Esophagus muscularis mucosa (tissue), 4 donors: Measurements from ENCODE around the gene GSDME. TPM values are rescaled to one million over a fixed set of nuclear protein-coding genes. Genes with fewer than 3 reads are reported as not detected.

ENCODE experiments used
- DNase-seq: peaks from one replicate; pipeline ENCODE4 v3.0.0-alpha.2; 2017; ENCODE audit errors: extremely low spot score
- H3K27ac ChIP-seq, 4 donors: fragments of 200-600 bp; sonication (generic); replicated peaks in 1 of 4; 1 replicate in 3 of 4; 2 replicates in 1 of 4; pipeline ENCODE4 v1.5.1; 2016 to 2019; ENCODE audit warnings: mild to moderate bottlenecking in 1 of 4
- H3K27me3 ChIP-seq, 4 donors: fragments of 200-600 bp; sonication (generic); one replicate each; pipeline versions ENCODE4 v1.5.1 to v1.6.0; 2016 to 2019
- H3K36me3 ChIP-seq, 4 donors: fragments of 200-600 bp; sonication (generic); one replicate each; pipeline ENCODE4 v1.5.1; 2016 to 2019
- H3K4me1 ChIP-seq, 4 donors: fragments of 200-600 bp; sonication (generic); one replicate each; pipeline ENCODE4 v1.5.1; 2016 to 2019
- H3K4me3 ChIP-seq, 4 donors: fragments of 200-600 bp; sonication (generic); 1 replicate in 2 of 4; 2 replicates in 2 of 4; pipeline ENCODE4 v1.5.1; 2016 to 2019; ENCODE audit warnings: mild to moderate bottlenecking in 4 of 4, moderate library complexity in 1 of 4
- H3K9me3 ChIP-seq, 4 donors: fragments of 200-600 bp; sonication (generic); 1 replicate in 3 of 4; 2 replicates in 1 of 4; pipeline ENCODE4 v1.5.1; 2016 to 2019
- EP300 ChIP-seq: sonication (generic); formaldehyde crosslinking; IDR thresholded peaks from one replicate; pipeline ENCODE4 v1.6.1; 2017; ENCODE audit warnings: antibody characterized with exemption
- POLR2A ChIP-seq: fragments of 450-650 bp; IDR thresholded peaks from one replicate; pipeline ENCODE4 v1.6.1; 2017; ENCODE audit warnings: antibody characterized with exemption, moderate library complexity, mild to moderate bottlenecking, low read depth
- POLR2AphosphoS5 ChIP-seq, 2 donors: sonication (generic); formaldehyde crosslinking; IDR thresholded peaks; one replicate each; pipeline ENCODE4 v1.6.1; 2017; ENCODE audit warnings: antibody characterized with exemption in 2 of 2
- WGBS: methylation state at CpG from one replicate; pipeline ENCODE4 v1.1.5; 2018; 5-methylcytosine and 5-hydroxymethylcytosine counted together
- intact Hi-C: fragments of 100-400 bp; cut with DNase I; formaldehyde crosslinking; loops from one replicate; pipeline ENCODE4 v1.15.1; 2023
- total RNA-seq, 4 donors: library from RNA; depleted of rRNA; stranded (reverse); fragments of >200 nt; gene quantifications; one replicate each; pipeline versions ENCODE4 v1.1.0 to v1.2.1, GENCODE V29; 2016
- TF ChIP-seq, protein P1 (sequence below), 3 experiments: fragments of 200-600 bp in 2 of 3; fragments of 450-650 bp in 1 of 3; sonication (generic) in 2 of 3; IDR thresholded peaks; one replicate each; pipeline ENCODE4 v1.5.1; 2017 to 2019; ENCODE audit warnings: antibody characterized with exemption in 3 of 3, mild to moderate bottlenecking in 2 of 3, moderate library complexity in 1 of 3

GSDME gene
- total RNA-seq: 10 to 100 TPM in 3 of 4 donors, 1 to 10 TPM in 1; 6.5 to 12.2 (median 11.0) TPM

GRCh38 chr7:24757353-24758275 is at the start of gene GSDME:
GSDME (minus strand) TSS chr7:24757464; CDS start chr7:24749774, 7,690 bp downstream.
- no peak for DNase-seq
- Histone ChIP-seq H3K27me3 (peaks cover 0 to 5% (median 0%) of the 10 kb centered on the region in 4 donors), H3K4me1 (peaks cover 4 to 26% (median 17%) of the 10 kb centered on the region in 4 donors), H3K9me3 (no peaks in the 10 kb centered on the region), H3K27ac (peak within 1 kb of the TSS; percentile 83 to 90 (median 89)), H3K4me3 (peak within 1 kb of the TSS; percentile 77 to 86 (median 82)), H3K36me3 (no peaks in the 10 kb centered on the region)
- TF ChIP-seq POLR2AphosphoS5 (IDR thresholded peaks at IDR 0.05): peak in 1 of 2 donors; percentile 34
- peak; percentile 33 for TF ChIP-seq POLR2A
- TF ChIP-seq, protein P1, sequence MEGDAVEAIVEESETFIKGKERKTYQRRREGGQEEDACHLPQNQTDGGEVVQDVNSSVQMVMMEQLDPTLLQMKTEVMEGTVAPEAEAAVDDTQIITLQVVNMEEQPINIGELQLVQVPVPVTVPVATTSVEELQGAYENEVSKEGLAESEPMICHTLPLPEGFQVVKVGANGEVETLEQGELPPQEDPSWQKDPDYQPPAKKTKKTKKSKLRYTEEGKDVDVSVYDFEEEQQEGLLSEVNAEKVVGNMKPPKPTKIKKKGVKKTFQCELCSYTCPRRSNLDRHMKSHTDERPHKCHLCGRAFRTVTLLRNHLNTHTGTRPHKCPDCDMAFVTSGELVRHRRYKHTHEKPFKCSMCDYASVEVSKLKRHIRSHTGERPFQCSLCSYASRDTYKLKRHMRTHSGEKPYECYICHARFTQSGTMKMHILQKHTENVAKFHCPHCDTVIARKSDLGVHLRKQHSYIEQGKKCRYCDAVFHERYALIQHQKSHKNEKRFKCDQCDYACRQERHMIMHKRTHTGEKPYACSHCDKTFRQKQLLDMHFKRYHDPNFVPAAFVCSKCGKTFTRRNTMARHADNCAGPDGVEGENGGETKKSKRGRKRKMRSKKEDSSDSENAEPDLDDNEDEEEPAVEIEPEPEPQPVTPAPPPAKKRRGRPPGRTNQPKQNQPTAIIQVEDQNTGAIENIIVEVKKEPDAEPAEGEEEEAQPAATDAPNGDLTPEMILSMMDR (IDR thresholded peaks at IDR 0.05): no peak
- TF ChIP-seq EP300: no peak
- WGBS: 51% methylated on average over 13 of the region's 81 CpGs
- intact Hi-C loops: no loop called here

DNA sequence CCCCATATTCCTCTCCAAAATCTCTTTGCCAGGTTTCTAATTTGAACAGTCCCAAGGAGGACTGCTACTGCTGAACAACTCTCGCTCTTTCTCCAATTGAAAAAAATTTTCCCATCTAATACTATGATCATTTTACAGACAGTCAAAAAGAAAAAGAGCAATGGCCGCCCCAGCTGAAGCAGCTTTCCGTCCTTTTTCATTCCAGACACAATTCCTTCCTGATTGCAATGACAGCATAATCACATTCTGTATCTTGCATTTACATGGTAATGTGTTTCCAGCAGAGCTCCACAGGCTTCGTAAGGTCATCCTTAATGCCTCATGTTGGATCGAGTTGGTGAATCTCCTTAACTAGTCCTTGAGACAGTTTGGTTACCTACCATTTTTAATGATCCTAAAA is 45.0 kb upstream of the GSDME start:
- H3K4me1 ChIP-seq: no peaks in the 10 kb centered on the region
- no peaks in the 10 kb centered on the region for H3K9me3 ChIP-seq
- H3K27me3 ChIP-seq: no peaks in the 10 kb centered on the region
- H3K36me3 ChIP-seq: peaks cover 6 to 12% (median 7%) of the 10 kb centered on the region in 4 donors
- 96% methylated on average over 5 of the region's 5 CpGs for WGBS
- TF ChIP-seq EP300 (no peak), POLR2A (no peak), POLR2AphosphoS5 (IDR thresholded peaks at IDR 0.05) (no peak)
- TF ChIP-seq, protein P1 (IDR thresholded peaks at IDR 0.05): no peak
- H3K27ac ChIP-seq: no peak overlapping the region
- H3K4me3 ChIP-seq: no peak overlapping the region
- DNase-seq: no peak
- intact Hi-C loops: no loop called here

- H3K9me3 ChIP-seq: no peaks in the 10 kb centered on the region
- no peaks in the 10 kb centered on the region for H3K27me3 ChIP-seq
- H3K4me3 ChIP-seq: no peak overlapping the region
- no peak overlapping the region for H3K27ac ChIP-seq
- intact Hi-C loops: no loop called here
- peaks cover 6 to 12% (median 7%) of the 10 kb centered on the region in 4 donors for H3K36me3 ChIP-seq
- DNase-seq: no peak
- TF ChIP-seq, protein P1 (IDR thresholded peaks at IDR 0.05): no peak
- TF ChIP-seq POLR2A (no peak), EP300 (no peak), POLR2AphosphoS5 (IDR thresholded peaks at IDR 0.05) (no peak)
- WGBS: 100% methylated on average over 2 of the region's 2 CpGs
- H3K4me1 ChIP-seq: no peaks in the 10 kb centered on the region
These were observed 44.6 kb upstream of the GSDME start for GRCh38 chr7:24801883-24802282.

DNA sequence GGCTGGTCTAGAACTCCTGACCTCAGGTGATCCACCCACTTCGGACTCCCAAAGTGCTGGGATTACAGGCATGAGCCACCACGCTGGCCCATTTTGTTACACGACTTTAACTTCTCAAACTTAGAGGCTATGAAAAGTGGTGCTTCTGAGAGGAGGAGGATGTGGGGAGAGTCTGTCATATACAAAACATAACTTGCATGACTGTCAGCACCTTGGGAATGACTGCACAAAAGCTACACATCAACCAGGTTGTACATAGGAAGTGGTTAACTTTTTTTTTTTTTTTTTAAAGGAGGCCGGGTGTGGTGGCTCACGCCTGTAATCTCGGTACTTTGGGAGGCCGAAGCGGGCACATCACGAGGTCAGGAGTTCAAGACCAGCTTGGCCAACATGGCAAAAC is 43.4 kb upstream of the GSDME start:
- TF ChIP-seq POLR2A (no peak), EP300 (no peak), POLR2AphosphoS5 (IDR thresholded peaks at IDR 0.05) (no peak)
- TF ChIP-seq, protein P1 (IDR thresholded peaks at IDR 0.05): no peak
- no peak overlapping the region for H3K27ac ChIP-seq
- no peaks in the 10 kb centered on the region for H3K27me3 ChIP-seq
- intact Hi-C loops: no loop called here
- peak; percentile 12 for DNase-seq
- peaks cover 6 to 12% (median 7%) of the 10 kb centered on the region in 4 donors for H3K36me3 ChIP-seq
- no peaks in the 10 kb centered on the region for H3K9me3 ChIP-seq
- no peak overlapping the region for H3K4me3 ChIP-seq
- WGBS: 90% methylated on average over 9 of the region's 9 CpGs
- no peaks in the 10 kb centered on the region for H3K4me1 ChIP-seq
